KOPT-K1 (cell line): ENCODE measurements around the gene FBXL14.

Source experiments
- H3K27ac ChIP-seq: fragments of 200-600 bp; sonication (generic); 2 replicates; pipeline ENCODE4 v1.5.1; 2016; ENCODE audit warnings: antibody characterized with exemption, mild to moderate bottlenecking, low read depth, low read length; ENCODE audit not compliant: poor library complexity, severe bottlenecking
- H3K36me3 ChIP-seq: fragments of 200-600 bp; sonication (generic); 2 replicates; pipeline ENCODE4 v1.5.1; 2017; ENCODE audit warnings: antibody characterized with exemption, mild to moderate bottlenecking, low read length, moderate library complexity; ENCODE audit not compliant: insufficient read depth
- H3K9me3 ChIP-seq: fragments of 200-600 bp; sonication (generic); 2 replicates; pipeline ENCODE4 v1.5.1; 2017; ENCODE audit warnings: antibody characterized with exemption, low read length, mild to moderate bottlenecking; ENCODE audit not compliant: insufficient read depth, poor library complexity, severe bottlenecking

FBXL14 gene, protein sequence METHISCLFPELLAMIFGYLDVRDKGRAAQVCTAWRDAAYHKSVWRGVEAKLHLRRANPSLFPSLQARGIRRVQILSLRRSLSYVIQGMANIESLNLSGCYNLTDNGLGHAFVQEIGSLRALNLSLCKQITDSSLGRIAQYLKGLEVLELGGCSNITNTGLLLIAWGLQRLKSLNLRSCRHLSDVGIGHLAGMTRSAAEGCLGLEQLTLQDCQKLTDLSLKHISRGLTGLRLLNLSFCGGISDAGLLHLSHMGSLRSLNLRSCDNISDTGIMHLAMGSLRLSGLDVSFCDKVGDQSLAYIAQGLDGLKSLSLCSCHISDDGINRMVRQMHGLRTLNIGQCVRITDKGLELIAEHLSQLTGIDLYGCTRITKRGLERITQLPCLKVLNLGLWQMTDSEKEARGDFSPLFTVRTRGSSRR

DNA sequence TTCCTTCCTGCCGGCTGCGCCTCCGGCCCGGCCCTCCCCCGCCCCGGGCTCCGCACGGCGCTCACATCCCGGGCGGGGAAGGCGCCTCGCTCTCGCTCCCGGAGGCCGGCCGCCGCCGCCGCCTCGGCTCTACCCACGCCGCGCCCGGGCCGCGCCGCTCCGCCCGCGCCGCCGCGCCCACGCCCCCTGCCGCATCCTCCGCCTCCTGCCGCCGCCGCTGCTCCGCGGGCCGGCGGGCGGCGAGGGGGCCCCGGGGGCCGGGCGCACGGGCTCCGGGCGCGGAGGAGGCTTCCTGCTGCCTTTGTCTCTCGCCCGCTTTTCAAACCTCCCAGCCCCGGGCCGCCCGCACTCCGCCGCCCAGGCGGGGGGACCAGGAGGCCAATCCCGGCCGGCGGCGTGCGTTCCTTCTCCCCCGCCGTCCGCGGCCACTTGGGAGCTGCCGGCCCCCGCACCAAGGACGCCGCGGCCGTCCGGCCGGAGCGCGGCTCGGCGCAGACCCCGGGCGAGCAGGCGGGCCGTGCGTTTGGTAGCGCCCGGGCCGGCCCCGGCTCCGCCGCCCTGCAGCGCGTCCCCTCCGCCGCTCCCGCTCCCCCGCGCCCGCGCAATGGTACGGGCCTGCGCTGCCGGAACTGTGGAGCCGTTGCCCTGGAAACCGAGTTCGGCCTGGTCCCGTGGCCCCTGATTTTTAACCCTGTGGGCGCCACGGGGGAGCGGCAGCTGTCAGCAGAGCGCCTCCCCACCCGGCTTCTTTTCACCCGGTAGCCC is at the start of gene FBXL14:
FBXL14 (minus strand) TSS at position 321 of the 765 bp plus-strand sequence. CDS start 515 bp downstream, outside the sequence.
- H3K27ac ChIP-seq: peak within 1 kb of the TSS; percentile 80
- H3K9me3 ChIP-seq: no peaks in the 10 kb centered on the region
- peaks cover 21% of the 10 kb centered on the region for H3K36me3 ChIP-seq

DNA sequence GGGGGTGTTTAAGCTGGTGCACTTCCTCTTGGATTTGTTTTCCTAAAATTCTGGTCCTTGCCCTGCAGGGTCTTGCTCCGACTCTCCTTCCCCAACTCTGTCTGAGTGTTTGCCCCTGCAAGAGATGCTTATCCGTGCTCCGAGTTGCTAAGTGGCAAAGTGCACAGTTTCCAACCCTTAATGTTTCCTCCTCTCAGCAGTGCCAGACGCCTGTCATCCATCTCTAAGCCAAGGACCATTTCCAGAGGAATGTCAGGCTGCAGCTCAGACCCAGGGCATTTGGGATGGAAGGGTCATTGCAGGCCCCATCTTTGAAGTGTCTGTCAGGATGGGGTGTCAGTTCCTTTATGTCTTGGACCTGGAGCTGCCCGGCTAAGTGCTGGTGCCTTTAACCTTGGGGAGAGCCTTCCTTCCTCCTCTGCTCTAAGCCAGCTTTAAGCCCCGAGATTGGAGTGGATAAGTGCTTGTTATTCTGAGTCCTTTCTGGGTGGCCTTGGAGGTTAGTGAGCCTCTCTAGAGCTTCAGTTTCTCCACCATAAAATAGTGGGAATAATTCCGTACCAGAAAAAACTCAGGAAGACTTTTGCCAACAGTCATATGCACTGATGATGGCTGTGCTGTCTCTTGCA is 49.6 kb upstream of the FBXL14 start:
- no peaks in the 10 kb centered on the region for H3K9me3 ChIP-seq
- no peaks in the 10 kb centered on the region for H3K36me3 ChIP-seq
- no peak overlapping the region for H3K27ac ChIP-seq

DNA sequence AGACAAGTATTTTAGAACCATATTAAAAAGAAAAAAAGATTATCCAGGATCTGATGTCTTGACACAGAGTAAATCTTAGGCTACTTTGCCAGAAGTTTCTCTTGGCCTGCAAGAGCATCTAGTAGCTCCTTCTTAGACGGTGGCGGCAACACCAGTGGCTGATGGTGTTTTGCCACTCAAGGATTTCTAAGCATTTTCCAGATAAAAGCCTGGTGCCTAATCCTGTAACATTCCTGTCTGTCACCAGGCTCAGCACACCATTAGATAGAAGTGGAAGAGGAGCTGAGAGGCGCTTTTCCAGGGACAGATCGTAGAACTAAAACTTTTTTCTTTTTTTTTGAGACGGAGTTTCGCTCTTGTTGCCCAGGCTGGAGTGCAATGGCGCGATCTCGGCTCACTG is 48.7 kb upstream of the FBXL14 start:
- H3K36me3 ChIP-seq: no peaks in the 10 kb centered on the region
- no peak overlapping the region for H3K27ac ChIP-seq
- no peaks in the 10 kb centered on the region for H3K9me3 ChIP-seq

DNA sequence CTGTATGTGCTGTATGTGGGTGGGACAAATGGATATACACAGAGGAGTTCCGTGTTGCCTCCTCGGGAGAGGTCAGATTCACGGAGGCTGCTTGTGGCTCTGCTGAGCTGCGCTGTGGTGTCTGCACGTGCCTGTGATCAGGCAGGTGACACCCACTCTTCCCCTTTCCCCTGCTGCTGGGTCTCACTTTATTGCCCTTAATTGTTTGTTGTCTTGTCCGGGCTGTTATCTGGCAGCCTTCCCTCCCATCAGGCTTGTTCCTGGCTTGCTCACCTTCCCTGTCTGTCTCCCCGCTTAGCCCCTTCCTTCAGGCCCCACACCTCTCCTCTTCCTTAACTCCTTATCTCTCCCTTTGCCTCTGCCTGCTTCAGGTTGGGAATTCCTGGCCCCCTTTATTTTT is 48.1 kb upstream of the FBXL14 start:
- Histone ChIP-seq H3K27ac (no peak overlapping the region), H3K9me3 (no peaks in the 10 kb centered on the region), H3K36me3 (no peaks in the 10 kb centered on the region)

DNA sequence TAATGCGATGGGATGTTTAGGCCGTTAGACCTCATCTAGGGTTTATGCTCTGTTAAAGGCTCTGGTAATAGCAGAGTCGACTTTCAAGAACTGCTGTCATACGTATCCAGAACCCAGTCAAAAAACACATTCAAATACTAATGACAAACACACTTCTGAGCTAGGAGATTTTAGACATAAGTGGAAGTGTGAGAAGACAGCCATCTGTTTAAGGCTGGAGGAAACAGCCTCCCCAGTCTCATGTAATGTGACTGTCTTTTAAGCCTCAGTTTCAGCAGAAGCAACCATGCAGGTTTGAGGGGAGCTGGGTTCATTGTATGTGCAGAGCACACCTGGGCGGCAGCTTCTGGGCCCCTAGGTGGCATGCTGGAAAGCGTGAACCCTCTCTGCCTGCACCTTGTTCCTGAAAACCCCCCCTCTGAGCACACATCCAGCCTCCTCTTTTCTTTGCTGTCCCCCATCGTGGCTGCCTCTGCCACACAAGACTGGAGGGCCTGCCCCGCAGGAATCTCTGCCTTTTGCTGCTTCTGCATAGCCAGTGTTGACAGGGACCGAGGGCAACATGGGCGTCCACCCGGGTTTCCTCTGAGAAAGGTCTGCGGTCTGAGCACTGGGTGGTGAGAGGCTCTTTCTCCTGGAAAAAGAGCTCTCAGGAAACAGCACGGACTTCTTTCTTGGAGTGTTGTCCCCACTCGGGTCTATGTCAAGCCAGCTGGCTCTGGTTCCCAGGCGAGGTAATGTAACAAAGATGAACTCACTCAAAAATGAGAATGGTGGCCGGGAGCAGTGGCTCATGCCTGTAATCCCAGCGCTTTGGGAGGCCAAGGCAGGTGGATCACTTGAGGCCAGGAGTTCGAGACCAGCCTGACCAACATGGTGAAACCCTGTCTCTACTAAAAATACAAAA is 46.2 kb upstream of the FBXL14 start:
- no peak overlapping the region for H3K27ac ChIP-seq
- H3K9me3 ChIP-seq: no peaks in the 10 kb centered on the region
- H3K36me3 ChIP-seq: no peaks in the 10 kb centered on the region

DNA sequence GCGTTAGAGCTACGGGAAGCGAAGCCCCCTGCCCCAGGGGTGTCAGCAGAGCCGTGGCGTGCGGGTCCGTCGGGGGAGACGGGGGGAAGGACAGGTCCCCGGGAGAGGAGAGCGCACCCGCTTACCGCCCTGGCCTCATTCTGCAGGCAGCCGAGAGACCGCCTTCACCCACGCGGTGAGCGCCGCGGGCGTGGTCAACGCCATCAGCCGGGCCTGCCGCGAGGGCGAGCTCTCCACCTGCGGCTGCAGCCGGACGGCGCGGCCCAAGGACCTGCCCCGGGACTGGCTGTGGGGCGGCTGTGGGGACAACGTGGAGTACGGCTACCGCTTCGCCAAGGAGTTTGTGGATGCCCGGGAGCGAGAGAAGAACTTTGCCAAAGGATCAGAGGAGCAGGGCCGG is 45.2 kb upstream of the FBXL14 start:
- no peaks in the 10 kb centered on the region for H3K36me3 ChIP-seq
- H3K9me3 ChIP-seq: no peaks in the 10 kb centered on the region
- H3K27ac ChIP-seq: no peak overlapping the region

DNA sequence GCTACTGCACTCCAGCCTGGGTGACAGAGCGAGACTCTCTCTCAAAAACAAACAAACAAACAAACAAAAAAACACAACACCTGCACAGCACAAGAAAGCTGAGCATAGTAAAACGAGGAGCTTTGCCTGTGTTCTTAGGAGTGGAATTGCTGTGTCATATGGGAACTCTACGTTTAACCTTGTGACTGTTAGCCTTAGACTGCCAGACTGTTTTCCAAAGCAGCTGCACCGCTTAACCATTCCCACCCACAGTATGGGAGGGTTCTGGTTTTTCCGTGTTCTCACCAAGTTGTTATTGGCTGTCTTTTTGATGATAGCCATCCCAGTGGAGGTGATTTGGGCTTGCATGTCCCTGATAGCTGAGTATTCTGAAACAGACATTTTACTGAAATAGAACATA is 43.8 kb upstream of the FBXL14 start:
- Histone ChIP-seq H3K27ac (no peak overlapping the region), H3K36me3 (no peaks in the 10 kb centered on the region), H3K9me3 (no peaks in the 10 kb centered on the region)

DNA sequence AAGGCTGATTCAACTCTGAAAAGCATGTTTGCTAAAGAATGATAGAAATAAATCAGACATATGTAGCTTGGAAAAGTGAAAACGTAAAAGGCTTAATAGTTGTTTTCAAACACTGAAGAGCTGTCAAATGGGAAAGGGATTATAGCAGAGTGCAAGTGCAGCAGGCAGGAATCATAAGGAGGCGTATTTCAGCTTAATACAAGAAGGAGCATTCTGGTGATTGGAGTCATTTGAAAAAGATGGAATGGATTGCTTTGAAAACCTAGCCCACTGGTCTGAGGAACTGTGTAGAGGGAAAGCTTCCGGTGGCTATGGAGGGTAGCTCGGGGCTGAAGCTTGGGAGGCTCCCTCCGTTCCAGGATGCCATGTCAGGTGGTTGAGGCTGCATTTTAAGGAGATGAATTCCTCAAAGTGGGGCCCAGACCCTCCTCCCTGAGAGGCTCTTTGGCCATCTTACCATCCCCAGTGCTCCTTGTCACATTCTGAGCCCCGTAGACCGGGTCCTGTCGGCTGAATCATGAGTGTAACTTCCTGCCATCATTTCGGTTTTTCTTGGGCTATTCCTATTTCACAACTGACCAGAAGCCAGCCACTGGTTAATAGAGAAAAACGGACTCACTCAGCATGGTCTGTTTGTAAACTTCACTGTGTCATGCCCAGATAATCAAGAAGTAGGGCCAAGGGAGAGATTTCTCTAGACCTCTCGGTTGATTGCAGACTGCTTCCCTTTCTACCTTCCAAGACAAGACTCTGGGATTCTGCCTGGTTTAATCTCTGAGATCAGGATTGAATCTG is 41.1 kb upstream of the FBXL14 start:
- Histone ChIP-seq H3K36me3 (no peaks in the 10 kb centered on the region), H3K27ac (no peak overlapping the region), H3K9me3 (no peaks in the 10 kb centered on the region)

DNA sequence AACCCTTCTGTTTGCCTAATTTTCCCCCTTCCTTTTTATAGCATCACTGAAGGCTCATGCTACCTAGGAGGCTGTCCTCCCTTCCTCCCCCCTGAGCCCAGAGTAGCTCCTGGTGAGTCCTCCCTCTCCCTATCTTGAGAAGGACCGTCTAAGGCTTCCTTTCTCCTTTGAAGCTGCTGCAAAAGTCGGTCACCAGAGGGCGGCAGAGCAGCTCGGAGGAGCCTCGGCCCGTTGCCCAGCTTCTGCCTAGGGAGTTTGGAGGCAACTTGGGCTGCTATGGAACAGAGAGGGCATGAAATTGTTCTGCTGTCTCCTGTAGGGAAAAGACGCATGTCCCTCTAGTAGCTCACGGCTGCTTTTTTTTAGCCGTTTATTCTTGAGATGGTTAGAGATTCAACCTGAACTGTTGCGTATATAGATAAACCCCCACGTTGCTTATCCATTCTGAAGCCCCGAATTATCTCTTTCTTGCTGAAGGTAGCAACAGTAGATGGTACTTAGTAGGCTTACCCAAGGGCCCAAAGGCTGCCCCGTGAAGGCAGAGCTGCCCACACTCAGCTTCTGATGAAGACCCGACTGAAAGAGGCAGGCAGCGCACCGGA is 40.3 kb upstream of the FBXL14 start:
- H3K9me3 ChIP-seq: no peaks in the 10 kb centered on the region
- no peak overlapping the region for H3K27ac ChIP-seq
- H3K36me3 ChIP-seq: no peaks in the 10 kb centered on the region

DNA sequence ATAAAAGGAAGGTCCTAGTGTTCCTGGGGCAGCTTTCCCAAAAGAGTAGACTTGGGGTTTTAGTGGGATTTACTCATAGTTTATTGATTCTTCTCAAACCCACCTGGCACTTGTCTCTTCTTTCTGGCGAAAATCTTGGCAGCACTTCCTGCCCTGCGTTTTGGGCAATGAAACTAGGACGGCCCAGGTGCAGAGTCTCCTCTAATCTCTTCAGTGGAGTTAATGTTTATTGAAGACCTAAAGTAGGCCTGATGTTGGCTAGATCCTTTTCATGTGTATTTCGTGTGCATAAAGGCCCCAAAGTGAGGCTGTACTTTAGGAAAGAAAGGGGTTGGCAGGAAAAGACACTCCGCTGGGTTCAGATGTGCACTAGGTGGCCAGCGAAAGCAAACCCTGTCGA is 39.8 kb upstream of the FBXL14 start:
- Histone ChIP-seq H3K27ac (no peak overlapping the region), H3K9me3 (no peaks in the 10 kb centered on the region), H3K36me3 (no peaks in the 10 kb centered on the region)

DNA sequence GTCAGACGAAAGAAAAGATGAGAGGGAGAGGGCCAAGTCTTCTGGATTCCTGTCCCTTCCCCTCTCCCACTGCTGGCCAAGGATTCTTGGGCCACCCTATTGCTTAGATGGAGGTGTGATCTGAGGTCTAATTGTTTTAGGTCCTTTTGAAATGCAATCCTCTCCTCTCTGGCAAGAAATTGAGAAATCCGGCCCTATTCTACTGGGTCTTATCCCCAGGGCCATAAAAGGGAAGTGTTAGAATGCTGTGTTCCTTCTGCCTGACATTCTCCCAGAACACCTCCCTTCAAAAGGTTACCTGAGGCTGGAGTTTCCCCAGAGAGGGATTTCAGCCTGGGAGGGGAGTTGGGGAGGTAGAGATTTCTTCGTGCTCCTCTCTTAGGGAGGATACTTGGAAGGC is 39.1 kb upstream of the FBXL14 start:
- H3K36me3 ChIP-seq: no peaks in the 10 kb centered on the region
- no peak overlapping the region for H3K27ac ChIP-seq
- no peaks in the 10 kb centered on the region for H3K9me3 ChIP-seq

DNA sequence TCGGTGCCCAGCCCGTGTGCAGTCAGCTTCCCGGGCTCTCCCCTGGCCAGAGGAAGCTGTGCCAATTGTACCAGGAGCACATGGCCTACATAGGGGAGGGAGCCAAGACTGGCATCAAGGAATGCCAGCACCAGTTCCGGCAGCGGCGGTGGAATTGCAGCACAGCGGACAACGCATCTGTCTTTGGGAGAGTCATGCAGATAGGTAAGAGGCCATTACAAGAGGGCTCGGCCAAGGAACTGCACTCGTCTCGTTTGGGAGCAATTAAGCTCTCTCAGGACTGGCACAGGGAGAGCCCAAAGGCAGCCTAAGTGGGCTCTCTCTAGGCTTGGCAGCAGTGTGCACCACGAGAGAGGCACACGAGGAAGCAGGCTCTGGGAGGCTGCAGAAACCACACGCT is 38.3 kb upstream of the FBXL14 start:
- Histone ChIP-seq H3K36me3 (no peaks in the 10 kb centered on the region), H3K27ac (no peak overlapping the region), H3K9me3 (no peaks in the 10 kb centered on the region)

DNA sequence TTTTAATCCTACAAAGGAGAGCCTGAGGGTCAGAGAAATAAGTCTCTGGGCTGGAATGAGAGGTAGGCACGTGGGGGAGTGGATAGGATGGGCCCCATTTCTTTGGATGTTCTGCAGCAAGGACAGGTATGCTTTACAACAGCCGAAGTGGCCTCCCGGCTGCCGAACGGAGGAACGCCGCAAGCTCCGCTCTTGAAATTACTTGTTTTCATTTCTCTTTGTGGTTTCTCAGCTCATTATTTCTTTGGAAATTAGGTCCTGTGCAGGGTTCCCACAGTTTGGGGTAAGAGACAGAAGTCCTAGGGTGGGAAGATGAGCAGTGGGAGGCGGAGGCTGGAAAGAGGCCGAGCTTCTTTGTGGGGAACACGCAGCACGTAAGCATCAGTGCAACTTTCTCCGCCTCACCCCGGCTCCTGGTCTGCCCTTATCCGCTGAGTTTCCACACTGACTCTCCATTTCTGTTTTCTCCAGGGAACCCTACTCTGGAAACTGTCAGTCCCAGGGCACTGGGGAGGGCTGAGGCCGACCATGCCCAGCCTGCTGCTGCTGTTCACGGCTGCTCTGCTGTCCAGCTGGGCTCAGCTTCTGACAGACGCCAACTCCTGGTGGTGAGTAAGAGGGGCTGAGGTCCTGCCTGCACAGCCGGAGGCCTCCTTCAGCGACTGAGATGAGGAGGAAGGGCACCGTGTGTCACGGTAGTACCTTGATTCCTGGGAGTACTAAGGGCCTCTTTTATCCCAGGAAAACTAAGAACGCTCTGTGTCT is 36.6 kb upstream of the FBXL14 start:
- Histone ChIP-seq H3K27ac (no peak overlapping the region), H3K36me3 (no peaks in the 10 kb centered on the region), H3K9me3 (no peaks in the 10 kb centered on the region)
